Measurements from ENCODE around the gene SIRT5.

SIRT5 gene

DNA sequence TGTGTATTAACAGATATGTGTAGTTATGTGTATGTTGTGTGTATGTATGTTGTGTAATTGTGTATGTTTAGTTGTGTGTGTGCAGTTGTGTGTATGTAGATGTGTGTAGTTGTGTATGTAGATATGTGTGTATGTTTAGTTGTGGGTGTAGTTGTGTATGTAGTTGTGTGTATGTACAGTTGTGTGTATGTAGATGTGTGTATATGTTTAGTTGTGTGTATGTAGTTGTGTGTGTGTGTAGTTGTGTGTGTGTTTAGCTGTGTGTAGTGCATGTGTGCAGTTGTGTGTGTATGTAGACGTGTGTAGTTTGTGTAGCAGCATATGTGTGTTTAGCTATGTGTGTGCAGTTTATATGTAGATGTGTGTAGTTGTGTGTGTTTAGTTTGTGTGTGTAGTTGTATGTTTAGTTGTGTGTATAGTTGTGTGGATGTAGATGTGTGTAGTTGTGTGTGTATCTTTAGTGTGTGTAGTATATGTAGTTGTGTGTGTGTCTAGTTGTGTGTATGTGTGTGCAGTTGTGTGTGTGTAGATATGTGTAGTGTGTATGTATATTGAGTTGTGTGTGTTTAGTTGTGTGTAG is 16.3 kb downstream of the SIRT5 start:
- DNase-seq = no peak

- no peak for DNase-seq
Observed at GRCh38 chr6:13591205-13591921, 17.0 kb downstream of the SIRT5 start.

DNA sequence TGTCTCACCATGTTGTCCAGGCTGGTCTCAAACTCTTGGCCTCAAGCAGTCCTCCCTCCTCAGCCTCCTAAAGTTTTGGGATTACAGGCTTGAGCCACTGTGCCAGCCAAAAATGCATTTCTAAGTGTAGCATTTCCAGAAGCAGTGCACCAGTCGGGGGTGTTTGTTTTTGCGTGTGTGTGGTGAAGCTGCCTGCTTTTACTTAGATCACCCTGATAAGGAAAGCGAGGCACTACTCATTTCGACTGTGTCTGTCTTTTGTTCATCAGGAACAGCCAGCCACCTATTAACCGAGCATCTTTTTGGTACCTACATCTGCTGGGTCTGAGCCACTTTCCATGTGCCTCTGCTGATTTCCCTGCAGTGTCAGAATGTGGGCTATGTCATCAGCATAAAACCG is 18.7 kb downstream of the SIRT5 start:
- no peak for DNase-seq

GRCh38 chr6:13593720-13594119 is 19.3 kb downstream of the SIRT5 start:
- DNase-seq = no peak

DNA sequence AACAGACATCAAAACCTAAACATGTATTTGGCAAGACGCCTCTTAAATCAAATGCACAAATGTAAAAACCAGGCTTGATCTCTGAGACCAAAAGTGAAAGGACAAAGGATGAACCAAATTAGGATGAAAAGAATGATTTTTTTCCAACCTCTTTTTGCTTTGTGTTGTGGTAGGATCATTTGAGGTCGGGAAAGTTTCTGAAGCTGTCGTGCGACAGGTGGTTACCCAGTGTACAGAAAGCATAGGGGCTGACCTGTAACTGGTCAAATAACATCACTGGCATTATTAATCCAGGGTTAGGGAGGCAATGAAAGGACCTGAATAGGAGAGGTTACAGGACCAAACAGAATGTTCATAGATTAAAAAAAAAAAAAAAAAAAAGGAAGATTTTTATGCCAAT is 22.7 kb downstream of the SIRT5 start:
- no peak for DNase-seq

GRCh38 chr6:13600036-13600435 is 25.6 kb downstream of the SIRT5 start:
- DNase-seq = no peak

DNA sequence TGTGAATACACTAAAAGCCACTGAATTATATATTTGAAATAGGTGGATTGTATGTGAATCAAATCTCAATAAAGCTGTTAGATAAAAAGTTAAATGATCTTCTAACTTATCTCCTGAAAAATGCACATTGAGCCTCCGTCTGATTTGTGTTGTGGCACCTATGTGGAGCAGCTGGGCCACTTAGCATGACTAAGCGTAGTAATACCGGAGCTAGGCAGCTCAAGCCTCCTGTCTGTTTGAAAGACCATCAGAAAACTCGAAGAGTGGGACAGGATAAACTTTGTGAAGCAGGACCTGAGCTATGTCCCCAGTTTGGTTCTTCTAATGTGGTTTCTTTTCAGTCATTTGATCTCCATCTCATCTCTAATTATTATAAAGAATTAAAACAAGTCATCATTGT is 29.7 kb downstream of the SIRT5 start:
- DNase-seq = no peak

- DNase-seq = no peak
Observed at GRCh38 chr6:13604546-13605416, 30.4 kb downstream of the SIRT5 start.

DNA sequence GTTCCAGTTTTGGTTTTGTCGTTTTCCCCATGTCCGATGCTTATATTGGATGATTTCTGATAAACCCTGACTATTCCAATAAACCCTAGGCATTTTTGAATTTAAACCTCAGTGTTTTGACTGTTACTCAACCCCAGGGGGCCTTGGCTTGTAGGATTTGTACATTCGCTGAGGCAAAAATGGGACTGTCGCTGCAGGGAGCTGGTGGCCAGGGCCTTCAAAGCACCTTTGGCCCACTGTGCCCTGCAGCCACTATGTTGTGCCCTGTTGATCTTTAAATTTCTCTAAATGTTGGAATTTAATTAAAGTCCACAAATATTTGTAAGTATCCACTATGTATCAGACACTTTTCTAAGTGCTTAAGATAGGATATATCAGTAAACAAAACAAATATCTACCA is 31.2 kb downstream of the SIRT5 start:
- DNase-seq = no peak

DNA sequence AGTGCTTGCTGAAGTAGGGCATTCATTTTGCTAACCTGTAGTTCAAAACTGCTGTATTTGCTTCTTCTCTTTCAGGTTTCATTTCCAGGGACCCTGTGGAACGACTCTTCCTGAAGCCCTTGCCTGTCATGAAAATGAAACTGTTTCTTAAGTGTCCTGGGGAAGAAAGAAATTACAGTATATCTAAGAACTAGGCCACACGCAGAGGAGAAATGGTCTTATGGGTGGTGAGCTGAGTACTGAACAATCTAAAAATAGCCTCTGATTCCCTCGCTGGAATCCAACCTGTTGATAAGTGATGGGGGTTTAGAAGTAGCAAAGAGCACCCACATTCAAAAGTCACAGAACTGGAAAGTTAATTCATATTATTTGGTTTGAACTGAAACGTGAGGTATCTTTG is 37.3 kb downstream of the SIRT5 start:
- peak; percentile 86 for DNase-seq

DNA sequence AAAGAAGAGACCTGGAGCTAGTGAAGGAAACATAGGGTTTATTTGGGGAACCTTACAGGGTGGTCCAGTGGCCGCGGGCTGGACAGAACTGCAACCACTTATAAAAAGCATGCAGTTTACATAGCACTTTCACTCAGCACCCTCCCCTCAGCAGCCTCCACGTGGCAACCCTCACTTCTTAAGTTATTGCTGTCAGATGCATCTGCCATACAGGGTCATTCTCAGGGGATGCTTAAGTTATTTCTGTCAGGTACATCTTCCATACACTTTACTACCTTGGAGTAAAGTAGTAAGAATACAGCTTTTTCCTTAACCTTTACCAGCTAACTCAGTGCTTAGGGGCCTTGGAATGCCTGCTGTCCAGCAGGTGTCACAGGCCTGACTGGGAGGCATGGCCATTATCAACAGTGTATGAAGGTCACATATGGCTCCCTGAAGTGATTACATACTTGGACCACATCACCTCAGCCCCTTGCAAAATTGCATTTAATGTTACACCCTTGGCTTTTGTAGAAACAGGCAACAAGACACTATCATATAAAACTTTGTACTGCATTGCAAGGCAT is 38.7 kb downstream of the SIRT5 start:
- DNase-seq = peak; percentile 30

DNA sequence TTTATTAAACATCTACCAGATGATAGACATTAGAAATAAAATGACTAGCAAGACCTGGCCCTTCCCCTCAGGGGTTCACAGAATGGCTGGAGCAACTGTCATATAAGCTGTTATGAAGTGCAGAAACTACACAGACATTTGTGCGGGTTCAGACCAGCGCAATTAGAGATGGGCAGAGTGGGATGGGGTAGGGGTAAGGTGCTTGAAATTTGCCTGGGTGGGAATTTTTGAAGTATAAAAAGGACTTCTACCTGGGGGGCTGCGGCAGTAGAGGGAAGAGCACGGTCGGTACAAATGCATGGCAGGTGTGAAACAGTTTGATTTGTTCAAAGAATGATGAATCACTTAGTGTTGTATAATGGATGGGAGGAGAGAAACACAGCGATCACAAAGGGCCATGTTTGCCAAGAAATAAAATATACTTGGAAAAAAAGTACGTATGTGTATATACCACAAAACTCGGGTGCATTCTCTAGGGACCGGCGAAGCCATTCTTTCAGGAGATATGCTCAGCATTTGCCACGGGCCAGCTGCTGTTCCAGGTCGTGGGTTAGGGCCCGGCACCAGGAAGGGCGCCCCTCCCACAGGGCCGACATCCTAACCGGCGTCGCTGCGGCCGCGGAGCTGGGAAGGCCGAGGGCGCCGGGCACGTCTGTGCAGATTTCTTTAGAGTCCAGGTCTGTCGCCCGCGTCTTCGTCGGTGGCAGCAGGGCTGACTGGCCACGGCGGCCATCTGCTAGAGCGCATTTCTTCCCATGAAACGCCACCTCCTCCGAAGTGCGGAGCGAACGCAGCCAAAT is 39.9 kb downstream of the SIRT5 start:
- peak; percentile 83 for DNase-seq

DNA sequence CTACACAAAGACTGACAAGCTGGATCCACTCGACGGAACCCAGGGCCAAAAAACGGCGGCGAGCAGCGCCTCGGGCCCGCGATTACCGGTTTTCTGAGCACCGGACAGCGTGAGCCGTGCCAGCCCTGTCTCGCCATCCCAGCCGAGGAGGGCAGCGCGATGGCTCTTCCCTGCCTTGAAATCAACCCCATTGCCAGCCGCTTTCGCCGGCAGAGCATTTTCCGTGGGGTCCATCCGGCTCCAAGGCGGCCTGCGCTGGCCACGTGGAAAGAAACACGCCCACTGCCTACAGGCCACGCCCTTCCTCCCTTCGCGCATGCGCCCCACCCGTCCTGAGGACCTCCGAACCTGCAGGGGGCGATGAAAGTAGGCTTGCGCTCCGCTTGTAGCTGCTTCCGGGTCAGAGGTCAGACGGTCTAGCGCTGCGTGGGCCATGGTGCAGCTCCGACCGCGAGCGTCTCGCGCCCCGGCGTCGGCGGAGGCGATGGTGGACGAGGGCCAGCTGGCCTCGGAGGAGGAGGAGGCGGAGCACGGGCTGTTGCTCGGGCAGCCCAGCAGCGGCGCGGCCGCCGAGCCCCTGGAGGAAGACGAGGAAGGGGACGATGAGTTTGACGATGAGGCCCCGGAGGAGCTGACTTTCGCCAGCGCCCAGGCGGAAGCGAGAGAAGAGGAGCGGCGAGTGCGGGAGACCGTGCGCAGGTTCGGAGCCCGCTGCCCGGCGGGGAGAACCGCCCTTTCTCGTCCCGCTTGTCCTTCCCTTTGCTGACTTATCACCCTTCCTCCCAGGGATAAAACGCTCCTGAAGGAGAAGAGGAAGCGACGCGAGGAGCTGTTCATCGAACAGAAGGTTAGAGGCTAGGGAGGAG is 40.8 kb downstream of the SIRT5 start, which contains the start of gene NOL7:
NOL7 (plus strand) TSS at position 410 of the 866 bp plus-strand sequence; CDS start at position 434, 24 bp downstream.
- DNase-seq = peak; percentile 98

GRCh38 chr6:13615792-13616120 is 41.4 kb downstream of the SIRT5 start:
- DNase-seq = peak; percentile 77

- no peak for DNase-seq
Observed at GRCh38 chr6:13617066-13617465, 42.7 kb downstream of the SIRT5 start.

GRCh38 chr6:13624871-13625288 is 50.5 kb downstream of the SIRT5 start:
- peak; percentile 76 for DNase-seq

- DNase-seq = no peak
Observed at GRCh38 chr6:13629459-13630116, 55.2 kb downstream of the SIRT5 start.

GRCh38 chr6:13630499-13630898 is 56.1 kb downstream of the SIRT5 start:
- DNase-seq = no peak

GRCh38 chr6:13633343-13633742 is 58.9 kb downstream of the SIRT5 start:
- no peak for DNase-seq

DNA sequence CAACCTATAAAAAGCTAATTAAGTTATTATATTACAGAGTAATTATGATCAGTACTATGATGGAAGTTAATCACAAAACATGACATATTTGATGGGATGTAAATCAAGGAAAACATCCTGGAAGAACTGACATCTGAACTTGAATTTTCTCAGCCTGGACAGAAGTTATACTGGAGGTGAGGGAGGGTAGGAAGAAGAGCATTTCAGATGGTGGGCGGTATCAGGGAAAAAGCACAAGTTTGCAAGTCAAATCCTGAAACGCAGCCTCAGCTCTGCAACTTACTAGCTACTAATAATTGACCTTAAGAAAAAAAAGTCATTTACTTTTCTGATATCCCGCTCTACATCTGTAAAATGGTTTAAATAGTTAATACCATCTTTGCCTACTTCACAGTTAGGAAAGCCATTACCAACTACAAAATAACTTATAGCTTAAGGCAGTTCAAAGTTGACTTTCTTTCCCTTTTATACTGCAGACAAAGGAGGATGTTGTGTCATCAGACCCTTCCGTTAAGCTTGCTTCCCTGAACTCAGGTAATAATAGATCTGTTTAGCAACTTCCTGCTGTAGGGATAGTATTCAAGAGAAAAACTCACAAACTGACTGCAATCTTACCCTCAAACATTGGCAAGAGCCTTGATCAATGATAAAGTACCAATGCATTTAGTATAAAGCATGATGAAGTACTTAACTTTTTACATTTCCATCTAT is 61.7 kb downstream of the SIRT5 start:
- no peak for DNase-seq
